Nephron (organoid): Measurements from ENCODE around the gene MIOX.
A peak's percentile ranks its signal among the peaks of the same experiment; 100 is the strongest.
"Not testable (repeated sequence)": the region's sequence is repeated elsewhere in the genome, so short reads cannot be mapped to it uniquely, and the experiment has no call there.

Source experiments
- H3K27ac Mint-ChIP-seq, 3 experiments: 2 replicates each; pipeline ENCODE4 v1.8.0; 2020; ENCODE audit warnings: mixed read lengths in 3 of 3, mild to moderate bottlenecking in 2 of 3, moderate library complexity in 1 of 3
- H3K27me3 Mint-ChIP-seq: 2 replicates; pipeline ENCODE4 v1.8.0; 2021; ENCODE audit warnings: low read depth, mild to moderate bottlenecking, moderate library complexity, mixed read lengths
- H3K36me3 Mint-ChIP-seq: 2 replicates; pipeline ENCODE4 v1.8.0; 2020; ENCODE audit warnings: low read depth, mixed read lengths
- H3K4me1 Mint-ChIP-seq: 2 replicates; pipeline ENCODE4 v1.8.0; 2020; ENCODE audit warnings: mixed read lengths
- H3K4me3 Mint-ChIP-seq, 3 experiments: 2 replicates each; pipeline ENCODE4 v1.8.0; 2020; ENCODE audit warnings: mild to moderate bottlenecking in 3 of 3, mixed read lengths in 3 of 3, moderate library complexity in 2 of 3
- H3K9me3 Mint-ChIP-seq: 2 replicates; pipeline ENCODE4 v1.8.0; 2020; ENCODE audit warnings: mixed read lengths
- TF ChIP-seq, protein P1 (sequence below), 3 experiments: fragments of 200-600 bp; sonication (generic); IDR thresholded peaks; one replicate each; pipeline ENCODE4 v1.5.0; 2021; ENCODE audit warnings: antibody characterized with exemption in 3 of 3; ENCODE audit not compliant: unreplicated experiment in 3 of 3

The MIOX gene

DNA sequence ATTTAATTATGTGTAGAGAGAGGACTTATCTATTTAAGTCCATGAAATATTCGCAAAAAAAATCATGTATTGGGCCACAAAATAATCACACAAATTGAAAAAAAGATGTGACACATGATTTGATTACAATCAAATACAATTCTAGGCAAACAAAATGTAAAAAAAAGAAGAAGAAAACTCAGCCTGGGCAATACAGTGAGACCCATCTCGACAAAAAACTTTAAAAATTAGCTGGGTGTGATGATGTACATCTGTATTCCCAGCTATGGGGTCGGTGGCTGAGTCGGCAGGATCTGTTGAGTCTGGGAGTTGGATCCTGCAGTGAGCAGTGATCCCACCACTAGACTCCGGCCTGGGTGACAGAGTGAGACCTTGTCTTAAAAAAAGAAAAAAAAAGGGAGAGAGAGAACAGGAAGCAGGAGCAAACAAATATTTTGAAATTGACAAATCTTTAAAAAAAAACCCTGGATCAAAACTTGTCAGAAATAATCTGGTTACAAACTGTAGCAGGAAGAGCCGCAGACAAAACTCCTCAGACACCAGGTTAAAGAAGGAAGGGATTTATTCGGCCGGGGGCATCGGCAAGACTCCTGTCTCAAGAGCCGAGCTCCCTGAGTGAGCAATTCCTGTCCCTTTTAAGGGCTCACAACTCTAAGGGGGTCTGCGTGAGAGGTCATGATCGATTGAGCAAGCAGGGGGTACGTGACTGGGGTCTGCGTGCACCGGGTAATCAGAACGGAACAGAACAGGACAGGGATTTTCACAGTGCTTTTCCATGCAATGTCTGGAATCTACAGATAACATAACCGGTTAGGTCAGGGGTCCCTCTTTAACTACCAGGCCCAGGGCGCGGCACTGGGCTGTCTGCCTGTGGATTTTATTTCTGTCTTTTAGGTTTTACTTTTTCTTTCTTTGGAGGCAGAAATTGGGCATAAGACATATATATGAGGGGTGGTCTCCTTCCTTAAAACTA lies 46.5 kb downstream of the MIOX start:
- peak overlapping the region; percentile 21 to 63 (median 57) for H3K27ac Mint-ChIP-seq
- H3K4me1 Mint-ChIP-seq = peaks cover 23% of the 10 kb centered on the region
- H3K27me3 Mint-ChIP-seq = peaks cover 61% of the 10 kb centered on the region
- TF ChIP-seq, protein P1, sequence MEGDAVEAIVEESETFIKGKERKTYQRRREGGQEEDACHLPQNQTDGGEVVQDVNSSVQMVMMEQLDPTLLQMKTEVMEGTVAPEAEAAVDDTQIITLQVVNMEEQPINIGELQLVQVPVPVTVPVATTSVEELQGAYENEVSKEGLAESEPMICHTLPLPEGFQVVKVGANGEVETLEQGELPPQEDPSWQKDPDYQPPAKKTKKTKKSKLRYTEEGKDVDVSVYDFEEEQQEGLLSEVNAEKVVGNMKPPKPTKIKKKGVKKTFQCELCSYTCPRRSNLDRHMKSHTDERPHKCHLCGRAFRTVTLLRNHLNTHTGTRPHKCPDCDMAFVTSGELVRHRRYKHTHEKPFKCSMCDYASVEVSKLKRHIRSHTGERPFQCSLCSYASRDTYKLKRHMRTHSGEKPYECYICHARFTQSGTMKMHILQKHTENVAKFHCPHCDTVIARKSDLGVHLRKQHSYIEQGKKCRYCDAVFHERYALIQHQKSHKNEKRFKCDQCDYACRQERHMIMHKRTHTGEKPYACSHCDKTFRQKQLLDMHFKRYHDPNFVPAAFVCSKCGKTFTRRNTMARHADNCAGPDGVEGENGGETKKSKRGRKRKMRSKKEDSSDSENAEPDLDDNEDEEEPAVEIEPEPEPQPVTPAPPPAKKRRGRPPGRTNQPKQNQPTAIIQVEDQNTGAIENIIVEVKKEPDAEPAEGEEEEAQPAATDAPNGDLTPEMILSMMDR (IDR thresholded peaks at IDR 0.05; ENCODE audit: unreplicated experiment in 3 of 3) = no peak
- H3K9me3 Mint-ChIP-seq = no peaks in the 10 kb centered on the region
- no peaks in the 10 kb centered on the region for H3K36me3 Mint-ChIP-seq
- peak overlapping the region; percentile 61 to 73 (median 65) for H3K4me3 Mint-ChIP-seq

DNA sequence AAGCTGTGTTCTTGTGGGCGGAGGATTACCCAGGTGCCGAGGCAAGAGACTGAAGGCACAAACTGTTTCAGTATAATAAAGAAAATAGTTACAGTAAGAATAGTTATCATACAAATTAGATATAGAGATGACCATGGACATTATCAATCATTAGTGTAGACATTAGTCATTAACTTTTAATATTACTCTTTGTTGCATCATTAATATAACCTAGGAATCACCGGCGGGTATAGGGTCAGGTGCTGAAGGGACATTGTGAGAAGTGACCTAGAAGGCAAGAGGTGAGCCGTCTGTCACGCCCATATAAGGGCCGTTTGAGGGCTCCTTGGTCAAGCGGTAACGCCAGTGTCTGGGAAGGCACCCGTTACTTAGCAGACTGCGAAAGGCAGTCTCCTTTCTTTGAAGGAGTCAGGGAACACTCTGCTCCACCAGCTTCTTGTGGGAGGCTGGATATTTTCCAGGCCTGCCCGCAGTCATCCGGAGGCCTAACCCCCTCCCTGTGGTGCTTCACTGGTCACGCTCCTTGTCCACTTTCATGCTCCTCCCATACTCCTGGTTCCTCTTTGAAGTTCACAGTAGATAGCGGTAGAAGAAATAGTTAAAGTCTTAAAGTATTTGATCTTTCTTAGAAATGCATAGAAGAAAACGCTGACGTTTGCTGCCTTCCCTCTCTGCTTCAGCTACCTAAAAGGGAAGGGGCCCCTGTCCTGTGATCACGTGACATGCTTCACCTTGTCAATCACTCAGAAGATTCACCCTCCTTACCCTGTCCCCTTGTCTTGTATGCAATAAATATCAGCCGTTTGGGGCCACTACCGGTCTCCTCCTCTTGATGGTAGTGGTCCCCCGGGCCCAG lies 47.4 kb downstream of the MIOX start:
- peaks cover 23% of the 10 kb centered on the region for H3K4me1 Mint-ChIP-seq
- not testable (repeated sequence) for H3K9me3 Mint-ChIP-seq, H3K36me3 Mint-ChIP-seq
- peak overlapping the region; percentile 21 to 63 (median 63) for H3K27ac Mint-ChIP-seq
- peak overlapping the region; percentile 9 to 25 (median 10) for H3K4me3 Mint-ChIP-seq
- peaks cover 51% of the 10 kb centered on the region for H3K27me3 Mint-ChIP-seq

DNA sequence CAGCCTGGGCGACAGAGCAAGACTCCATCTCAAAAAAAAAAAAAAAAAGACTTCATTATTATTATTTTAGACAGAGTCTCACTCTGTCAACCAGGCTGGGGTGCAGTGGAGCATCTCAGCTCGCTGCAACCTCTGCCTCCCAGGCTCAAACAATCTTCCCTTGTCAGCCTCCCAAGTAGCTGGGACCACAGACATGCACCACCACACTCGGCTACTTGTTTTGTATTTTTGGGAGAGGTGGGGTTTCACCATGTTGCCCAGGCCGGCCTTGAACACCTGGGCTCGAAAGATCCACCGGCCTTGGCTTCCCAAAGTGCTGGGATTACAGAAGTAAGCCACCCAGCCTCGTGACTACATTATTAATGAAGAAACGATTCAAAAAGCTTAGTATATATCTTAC lies 48.5 kb downstream of the MIOX start:
- H3K4me3 Mint-ChIP-seq = no peak overlapping the region
- no peaks in the 10 kb centered on the region for H3K36me3 Mint-ChIP-seq
- no peaks in the 10 kb centered on the region for H3K9me3 Mint-ChIP-seq
- H3K4me1 Mint-ChIP-seq = peaks cover 23% of the 10 kb centered on the region
- TF ChIP-seq, protein P1 (IDR thresholded peaks at IDR 0.05; ENCODE audit: unreplicated experiment in 3 of 3) = no peak
- H3K27me3 Mint-ChIP-seq = peaks cover 51% of the 10 kb centered on the region
- no peak overlapping the region for H3K27ac Mint-ChIP-seq

DNA sequence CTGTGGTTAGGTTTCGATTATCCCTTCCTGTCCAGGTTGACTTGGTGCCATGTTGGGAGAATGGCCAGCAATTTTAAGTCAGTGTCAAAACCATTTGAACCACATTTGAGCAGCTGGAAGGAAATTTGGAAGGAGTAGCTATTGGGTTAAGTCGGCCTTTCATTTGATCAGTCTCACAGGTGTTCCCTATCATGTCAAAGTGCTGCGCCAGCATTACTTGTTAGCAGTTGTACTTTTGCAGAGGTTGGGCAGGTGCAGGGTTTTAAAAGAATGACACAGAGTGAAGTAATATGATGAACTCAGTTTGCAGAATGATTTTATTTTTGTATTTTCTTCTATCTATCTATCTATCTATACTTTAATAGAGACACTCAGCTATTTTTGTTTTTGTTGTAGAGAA lies 49.6 kb downstream of the MIOX start:
- Mint-ChIP-seq H3K4me1 (peaks cover 23% of the 10 kb centered on the region), H3K4me3 (no peak overlapping the region), H3K36me3 (no peaks in the 10 kb centered on the region), H3K27ac (no peak overlapping the region), H3K9me3 (no peaks in the 10 kb centered on the region), H3K27me3 (peaks cover 41% of the 10 kb centered on the region)
- TF ChIP-seq, protein P1 (IDR thresholded peaks at IDR 0.05; ENCODE audit: unreplicated experiment in 3 of 3) = no peak

DNA sequence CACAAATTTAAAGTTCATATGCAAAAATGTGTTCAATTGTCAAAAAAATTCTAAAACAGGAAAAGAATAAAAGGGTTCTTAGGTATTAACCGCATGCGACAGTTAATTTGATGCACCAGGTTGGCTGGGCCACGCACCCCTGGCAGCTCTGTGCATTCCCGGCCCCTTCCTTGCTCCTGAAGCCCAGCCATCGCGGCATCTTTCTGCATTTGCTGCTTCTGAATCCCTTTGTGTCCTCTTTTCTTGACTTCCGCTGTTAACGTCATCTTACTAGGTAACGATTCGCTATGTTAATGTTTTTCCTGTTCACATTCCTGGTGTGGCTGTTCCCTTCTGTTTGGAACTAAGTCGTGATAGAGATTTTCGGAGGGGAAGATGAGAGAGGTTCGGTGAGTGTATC lies 51.1 kb downstream of the MIOX start:
- Mint-ChIP-seq H3K4me1 (peaks cover 20% of the 10 kb centered on the region), H3K4me3 (no peak overlapping the region), H3K36me3 (no peaks in the 10 kb centered on the region), H3K9me3 (no peaks in the 10 kb centered on the region), H3K27ac (no peak overlapping the region), H3K27me3 (peaks cover 38% of the 10 kb centered on the region)
- TF ChIP-seq, protein P1 (IDR thresholded peaks at IDR 0.05; ENCODE audit: unreplicated experiment in 3 of 3) = no peak
